ENCODE results near the gene NCOA7.
"Not testable (repeated sequence)": the region's sequence is repeated elsewhere in the genome, so short reads cannot be mapped to it uniquely, and the experiment has no call there.

Gene NCOA7

GRCh38 chr6:125793863-125794262 is 3.1 kb downstream of the NCOA7 start:
- no peak for DNase-seq

- DNase-seq, result no peak
These were observed 3.8 kb downstream of the NCOA7 start for GRCh38 chr6:125794342-125795137.

- DNase-seq, result no peak
These were observed 4.5 kb downstream of the NCOA7 start for GRCh38 chr6:125795301-125795700.

GRCh38 chr6:125797120-125797885 is 6.5 kb downstream of the NCOA7 start:
- DNase-seq, result no peak

- no peak for DNase-seq
These were observed 7.2 kb downstream of the NCOA7 start for GRCh38 chr6:125797886-125798444.

- no peak for DNase-seq
These were observed 8.2 kb downstream of the NCOA7 start for GRCh38 chr6:125798734-125799508.

- no peak for DNase-seq
These were observed 11.6 kb downstream of the NCOA7 start for GRCh38 chr6:125802383-125802782.

GRCh38 chr6:125802943-125803377 is 12.2 kb downstream of the NCOA7 start:
- no peak for DNase-seq

- no peak for DNase-seq
These were observed 13.5 kb downstream of the NCOA7 start for GRCh38 chr6:125804264-125804663.

- DNase-seq, result not testable (repeated sequence)
These were observed 14.2 kb downstream of the NCOA7 start for GRCh38 chr6:125804866-125805425.

- DNase-seq, result no peak
These were observed 16.1 kb downstream of the NCOA7 start for GRCh38 chr6:125806813-125807212.

GRCh38 chr6:125807293-125807692 is 16.5 kb downstream of the NCOA7 start:
- DNase-seq, result no peak

GRCh38 chr6:125808060-125808459 is 17.3 kb downstream of the NCOA7 start:
- DNase-seq, result no peak

GRCh38 chr6:125808591-125808990 is 17.8 kb downstream of the NCOA7 start:
- no peak for DNase-seq

- DNase-seq, result no peak
These were observed 18.9 kb downstream of the NCOA7 start for GRCh38 chr6:125809570-125810170.

GRCh38 chr6:125810445-125810844 is 19.7 kb downstream of the NCOA7 start:
- DNase-seq, result no peak

- no peak for DNase-seq
These were observed 20.5 kb downstream of the NCOA7 start for GRCh38 chr6:125811259-125811658.

- DNase-seq, result no peak
These were observed 21.9 kb downstream of the NCOA7 start for GRCh38 chr6:125812394-125813292.

GRCh38 chr6:125814481-125814880 is 23.7 kb downstream of the NCOA7 start:
- no peak for DNase-seq

- no peak for DNase-seq
These were observed 24.5 kb downstream of the NCOA7 start for GRCh38 chr6:125815080-125815910.
